ENCODE data around the gene NELFCD.

Gene NELFCD

GRCh38 chr20:59010995-59011873 lies 30.2 kb downstream of the NELFCD start:
- TF ChIP-seq RAD21 (IDR thresholded peaks at IDR 0.05; ENCODE audit: low read depth) (no peak), YY1 (IDR thresholded peaks at IDR 0.05; ENCODE audit: low read depth) (no peak), ZBTB7A (IDR thresholded peaks at IDR 0.05; ENCODE audit: low read depth) (no peak), EGR1 (IDR thresholded peaks at IDR 0.05) (no peak), FOXM1 (IDR thresholded peaks at IDR 0.05; ENCODE audit: borderline replicate concordance, low read depth) (no peak), MAX (IDR thresholded peaks at IDR 0.05) (0 out of 2 replicates have a peak, but pooled peaks have one; percentile 10), TEAD4 (IDR thresholded peaks at IDR 0.05) (peak; percentile 36; the same call in 1 of the 2 replicates)

GRCh38 chr20:59013031-59013951 lies 32.2 kb downstream of the NELFCD start:
- TF ChIP-seq TCF12 (IDR thresholded peaks at IDR 0.05; ENCODE audit: low read depth): no peak

- TF ChIP-seq MAX (IDR thresholded peaks at IDR 0.05) (no peak), CEBPB (IDR thresholded peaks at IDR 0.05) (no peak), ZBTB7A (IDR thresholded peaks at IDR 0.05; ENCODE audit: low read depth) (no peak), NFIC (IDR thresholded peaks at IDR 0.05) (no peak), FOXM1 (IDR thresholded peaks at IDR 0.05; ENCODE audit: borderline replicate concordance, low read depth) (no peak), REST (IDR thresholded peaks at IDR 0.05; ENCODE audit: low read depth) (no peak), YY1 (IDR thresholded peaks at IDR 0.05; ENCODE audit: low read depth) (no peak), TAF1 (IDR thresholded peaks at IDR 0.05; ENCODE audit: low read depth) (no peak), TCF12 (IDR thresholded peaks at IDR 0.05; ENCODE audit: low read depth) (no peak), CREB1 (IDR thresholded peaks at IDR 0.05; ENCODE audit: low read depth) (no peak), TEAD4 (IDR thresholded peaks at IDR 0.05) (no peak)
Observed at GRCh38 chr20:59013959-59014608, 33.0 kb downstream of the NELFCD start.

- TF ChIP-seq TEAD4 (IDR thresholded peaks at IDR 0.05) (no peak), REST (IDR thresholded peaks at IDR 0.05; ENCODE audit: low read depth) (no peak), CREB1 (IDR thresholded peaks at IDR 0.05; ENCODE audit: low read depth) (no peak), TCF12 (IDR thresholded peaks at IDR 0.05; ENCODE audit: low read depth) (no peak), RAD21 (IDR thresholded peaks at IDR 0.05; ENCODE audit: low read depth) (no peak), ZBTB7A (IDR thresholded peaks at IDR 0.05; ENCODE audit: low read depth) (no peak), USF1 (IDR thresholded peaks at IDR 0.05) (no peak), FOXM1 (IDR thresholded peaks at IDR 0.05; ENCODE audit: borderline replicate concordance, low read depth) (no peak), TAF1 (IDR thresholded peaks at IDR 0.05; ENCODE audit: low read depth) (no peak)
Observed at GRCh38 chr20:59014680-59015389, 33.8 kb downstream of the NELFCD start.

- TF ChIP-seq TAF1 (IDR thresholded peaks at IDR 0.05; ENCODE audit: low read depth) (no peak), NFIC (IDR thresholded peaks at IDR 0.05) (no peak), FOXM1 (IDR thresholded peaks at IDR 0.05; ENCODE audit: borderline replicate concordance, low read depth) (no peak), CREB1 (IDR thresholded peaks at IDR 0.05; ENCODE audit: low read depth) (no peak), YY1 (IDR thresholded peaks at IDR 0.05; ENCODE audit: low read depth) (no peak), ZBTB7A (IDR thresholded peaks at IDR 0.05; ENCODE audit: low read depth) (no peak), RAD21 (IDR thresholded peaks at IDR 0.05; ENCODE audit: low read depth) (no peak), TCF12 (IDR thresholded peaks at IDR 0.05; ENCODE audit: low read depth) (no peak), TEAD4 (IDR thresholded peaks at IDR 0.05) (no peak), MAX (IDR thresholded peaks at IDR 0.05) (no peak), REST (IDR thresholded peaks at IDR 0.05; ENCODE audit: low read depth) (no peak), EP300 (IDR thresholded peaks at IDR 0.05; ENCODE audit: borderline replicate concordance) (no peak), USF1 (IDR thresholded peaks at IDR 0.05) (no peak)
Observed at GRCh38 chr20:59015411-59015810, 34.4 kb downstream of the NELFCD start.
